Renal cortical epithelial cell (primary cell): ENCODE data around the gene CXCR3. TPM values are rescaled to one million over a fixed set of nuclear protein-coding genes. Genes with fewer than 3 reads are reported as not detected.
"Not testable (repeated sequence)": the region's sequence is repeated elsewhere in the genome, so short reads cannot be mapped to it uniquely, and the experiment has no call there.

Experiments used
- DNase-seq: peaks from one replicate; pipeline ENCODE4 v3.0.0-alpha.2; 2011; ENCODE audit warnings: low read depth
- total RNA-seq: library from RNA; depleted of rRNA; stranded (reverse); fragments of >200 nt; gene quantifications from 2 replicates; pipeline ENCODE4 v1.2.3, GENCODE V29; 2014

CXCR3 gene
- total RNA-seq, 1 donor from 2014 or later, result not detected

DNA sequence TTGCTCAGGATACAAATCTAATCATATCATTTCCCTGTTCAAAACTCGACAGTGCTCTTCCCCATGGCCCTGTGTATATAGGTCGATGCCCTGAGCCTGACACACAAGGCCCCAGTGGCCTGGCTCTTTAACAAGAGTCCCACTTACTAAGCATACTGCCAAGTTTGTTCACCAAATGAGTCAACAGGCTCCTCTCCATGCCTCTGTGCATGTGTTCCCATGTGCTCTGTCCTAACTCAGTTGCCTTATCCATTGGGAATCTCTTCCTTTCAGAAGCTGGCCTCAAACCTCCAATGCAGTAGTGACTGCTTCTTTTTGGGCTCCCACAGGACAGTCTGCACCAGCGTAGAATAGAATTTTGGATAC, 18.9 kb upstream of the CXCR3 start:
- DNase-seq, result no peak

DNA sequence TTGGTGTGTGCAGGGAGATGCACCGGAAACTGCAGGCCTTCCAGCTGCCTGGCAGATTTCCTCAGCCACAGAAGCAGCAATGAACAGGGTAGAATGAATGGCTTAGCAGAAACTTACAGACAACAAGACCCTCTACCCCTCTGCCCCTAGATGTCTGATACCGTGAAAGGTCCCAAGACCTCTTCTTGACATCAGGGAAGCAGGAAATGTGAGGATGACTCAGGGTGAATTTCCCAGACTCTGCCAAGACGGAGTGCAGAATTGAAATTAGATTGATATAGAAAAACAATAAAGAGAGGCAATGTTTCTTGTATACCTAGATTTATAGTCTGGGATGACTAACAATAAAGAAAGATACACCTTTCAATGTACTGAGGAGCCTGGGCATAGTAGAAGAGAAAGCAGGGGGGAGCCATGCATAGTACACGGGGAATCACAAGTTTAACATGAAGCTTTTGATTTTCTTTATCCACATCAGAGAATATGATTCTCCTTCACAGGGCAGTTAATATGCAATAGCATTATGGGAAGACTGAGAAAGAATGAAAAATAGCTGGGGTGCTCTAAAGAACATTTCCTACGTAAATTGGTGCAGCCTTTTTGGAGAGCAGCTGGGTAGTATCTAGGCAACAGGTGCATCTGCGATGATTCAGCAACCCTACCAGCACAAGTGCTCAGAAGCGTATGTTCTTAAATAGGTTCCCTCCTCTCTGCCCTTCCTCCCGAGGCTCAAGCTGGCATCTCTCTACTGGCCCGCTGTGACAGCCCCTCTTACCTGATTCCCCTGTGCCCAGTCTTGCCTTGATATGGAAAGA, 18.3 kb upstream of the CXCR3 start:
- DNase-seq, result no peak

DNA sequence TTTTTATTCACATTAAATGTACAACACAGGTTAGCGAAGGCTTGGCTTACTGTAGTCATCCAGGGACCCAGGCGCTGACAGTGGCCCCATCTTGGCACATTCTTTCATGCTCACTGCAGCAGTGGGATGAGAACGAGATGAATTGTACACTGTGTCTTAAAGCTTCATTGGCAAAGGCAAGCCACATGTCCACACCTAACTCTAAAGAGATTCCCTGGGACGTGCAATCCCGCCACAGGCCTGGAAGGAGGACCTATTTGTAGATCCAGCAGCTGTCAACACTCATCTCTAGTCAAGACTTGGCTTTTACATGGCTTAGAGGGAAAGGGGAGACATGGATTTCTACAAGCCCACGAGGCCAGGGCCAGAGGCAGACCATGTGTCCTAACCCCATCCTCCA, 16.1 kb upstream of the CXCR3 start:
- no peak for DNase-seq

DNA sequence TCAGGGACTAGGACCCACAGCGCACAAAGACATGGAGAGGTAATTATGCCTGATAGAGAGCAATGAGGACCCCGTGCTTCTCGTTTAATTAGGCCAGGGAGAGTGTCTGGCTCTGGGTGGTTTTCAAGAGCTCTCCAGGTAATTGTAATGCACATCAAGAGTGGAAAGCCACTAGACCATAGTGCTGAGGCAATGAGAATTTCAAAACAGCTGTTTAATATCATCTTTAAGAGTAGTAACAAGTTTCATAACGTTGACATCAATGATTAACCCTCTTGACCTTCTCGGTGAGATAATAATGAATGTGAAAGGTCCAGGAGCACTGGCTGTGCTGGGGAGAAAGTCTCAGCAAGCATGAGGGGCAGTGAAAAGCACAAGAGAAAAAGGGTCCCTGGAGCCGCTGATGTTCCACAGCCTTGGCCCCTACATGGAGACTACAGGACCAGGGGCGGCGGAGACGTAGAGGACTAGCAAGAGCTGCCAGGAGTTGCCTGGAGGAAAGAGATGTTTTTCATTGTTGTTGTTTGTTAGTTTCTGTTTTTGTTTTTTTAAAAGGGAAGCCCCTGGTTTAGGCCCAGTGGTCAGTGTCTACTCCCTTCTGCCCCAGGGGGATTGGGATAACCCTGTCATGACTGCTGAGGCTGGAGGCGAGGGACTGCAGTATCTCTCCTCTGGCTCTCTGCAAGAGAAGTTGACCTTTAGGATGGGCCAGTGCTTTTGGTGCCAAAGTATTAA, 14.8 kb upstream of the CXCR3 start:
- no peak for DNase-seq

DNA sequence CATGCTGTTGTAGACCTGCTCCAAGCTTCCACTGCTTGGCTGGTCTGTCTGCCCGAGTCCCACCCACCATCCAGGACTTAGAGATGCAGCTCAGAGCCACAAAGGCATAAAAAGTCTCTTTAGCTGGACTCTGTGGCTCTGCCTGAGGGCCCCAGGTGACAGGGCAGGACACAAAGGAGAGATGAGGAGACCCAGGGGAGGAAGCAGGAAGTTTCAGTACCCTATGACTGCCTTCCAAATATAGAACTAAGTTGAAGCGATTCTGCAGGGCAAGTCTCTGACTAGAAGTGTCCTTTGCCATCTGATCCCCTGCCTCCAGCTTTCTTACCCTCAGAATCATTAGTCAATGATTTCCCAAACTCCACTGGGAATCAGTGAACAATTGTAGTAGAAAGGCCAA, 11.2 kb upstream of the CXCR3 start:
- peak; percentile 39 for DNase-seq

DNA sequence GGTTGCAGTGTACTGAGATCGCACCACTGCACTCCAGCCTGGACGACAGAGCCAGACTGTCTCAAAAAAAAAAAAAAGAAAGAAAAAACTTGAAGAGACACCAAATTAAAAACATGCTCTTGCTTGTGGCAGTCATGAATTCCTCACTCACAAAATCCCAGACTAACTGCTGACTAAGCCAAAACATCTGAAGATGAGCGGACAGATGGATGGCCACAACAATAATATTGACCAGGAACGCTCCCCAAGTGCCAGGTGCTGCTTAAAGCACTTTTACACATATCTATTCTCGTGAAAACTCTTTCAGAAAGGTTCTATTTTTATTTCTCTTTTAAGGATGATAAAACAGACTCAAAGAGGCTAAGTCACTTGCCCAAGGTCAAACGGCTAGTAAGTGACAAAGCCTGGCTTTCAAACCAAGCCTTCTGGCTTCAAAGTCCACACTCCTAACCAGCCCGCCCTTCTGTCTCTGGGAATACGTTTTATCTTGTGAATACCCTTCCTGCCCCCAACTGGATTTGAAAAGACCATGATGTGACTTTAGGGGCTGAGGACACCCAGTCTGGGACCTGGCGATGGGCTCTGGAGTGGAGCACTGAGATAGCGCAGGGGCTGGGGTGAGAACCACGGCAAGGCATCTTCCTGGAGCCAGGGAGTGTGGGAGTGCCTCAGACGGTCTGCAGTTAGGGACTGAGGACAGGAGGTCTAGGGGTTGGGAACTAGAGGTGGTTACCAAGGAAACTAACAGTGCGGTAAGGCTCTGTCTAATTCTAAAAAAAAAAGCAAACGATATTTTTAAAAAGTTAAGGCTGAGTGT, 9.5 kb upstream of the CXCR3 start:
- DNase-seq, result no peak

DNA sequence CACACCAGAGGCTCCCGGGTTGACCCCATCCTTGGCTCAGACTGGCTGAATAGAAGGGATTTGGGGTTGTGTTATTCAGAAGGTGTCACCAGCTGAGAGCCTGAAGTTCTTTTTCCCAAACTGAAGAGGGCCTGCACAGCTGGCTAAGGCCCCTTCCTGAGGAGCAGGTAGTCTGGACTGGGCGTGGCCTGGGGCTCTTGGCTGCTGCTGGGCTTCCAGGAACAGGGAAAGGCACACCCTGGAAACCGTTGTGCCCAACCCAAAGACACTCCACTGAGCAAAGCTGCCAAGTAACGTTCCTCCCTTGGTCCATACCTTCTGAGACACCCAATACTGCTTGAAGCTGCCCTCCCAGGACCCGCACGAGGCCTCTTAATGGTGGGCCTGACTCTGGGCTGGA, 8.3 kb upstream of the CXCR3 start:
- no peak for DNase-seq

DNA sequence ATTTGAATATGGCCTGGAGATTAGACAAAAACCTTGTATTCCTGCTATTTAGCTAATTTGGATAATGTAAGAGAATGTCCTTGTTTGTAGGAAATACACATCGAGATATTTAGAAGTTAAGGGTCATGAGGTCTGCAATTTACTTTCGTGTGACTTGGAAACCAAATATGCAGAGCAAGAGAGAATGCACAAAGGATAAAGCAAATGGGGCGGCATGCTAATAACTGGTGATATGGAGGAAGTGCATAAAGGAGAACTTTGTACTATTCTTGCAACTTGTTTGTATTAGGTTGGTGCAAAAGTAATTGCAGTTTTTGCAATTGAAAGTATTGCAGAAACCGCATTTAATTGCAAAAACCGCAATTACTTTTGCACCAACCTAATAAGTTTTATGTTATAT, 7.2 kb upstream of the CXCR3 start:
- no peak for DNase-seq

DNA sequence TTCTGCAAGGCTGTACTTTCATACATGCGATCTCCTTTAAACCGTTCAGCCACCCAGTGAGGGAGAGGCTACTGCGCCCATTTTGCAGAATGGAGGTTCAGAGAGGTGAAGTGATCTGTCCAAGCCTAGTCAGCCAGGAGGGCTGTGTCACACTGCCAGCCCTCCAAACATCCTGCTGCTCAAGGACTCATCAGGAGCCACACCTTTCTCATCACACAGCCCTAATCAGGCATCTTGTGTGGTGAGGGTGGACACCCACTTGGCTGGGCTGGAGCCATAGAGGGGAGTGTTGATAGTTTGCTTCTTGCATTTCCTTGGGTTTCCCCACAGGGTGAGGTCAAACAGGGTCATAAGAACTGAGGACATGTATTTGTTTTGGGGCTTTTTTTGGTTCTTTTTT, 5.4 kb upstream of the CXCR3 start:
- no peak for DNase-seq

DNA sequence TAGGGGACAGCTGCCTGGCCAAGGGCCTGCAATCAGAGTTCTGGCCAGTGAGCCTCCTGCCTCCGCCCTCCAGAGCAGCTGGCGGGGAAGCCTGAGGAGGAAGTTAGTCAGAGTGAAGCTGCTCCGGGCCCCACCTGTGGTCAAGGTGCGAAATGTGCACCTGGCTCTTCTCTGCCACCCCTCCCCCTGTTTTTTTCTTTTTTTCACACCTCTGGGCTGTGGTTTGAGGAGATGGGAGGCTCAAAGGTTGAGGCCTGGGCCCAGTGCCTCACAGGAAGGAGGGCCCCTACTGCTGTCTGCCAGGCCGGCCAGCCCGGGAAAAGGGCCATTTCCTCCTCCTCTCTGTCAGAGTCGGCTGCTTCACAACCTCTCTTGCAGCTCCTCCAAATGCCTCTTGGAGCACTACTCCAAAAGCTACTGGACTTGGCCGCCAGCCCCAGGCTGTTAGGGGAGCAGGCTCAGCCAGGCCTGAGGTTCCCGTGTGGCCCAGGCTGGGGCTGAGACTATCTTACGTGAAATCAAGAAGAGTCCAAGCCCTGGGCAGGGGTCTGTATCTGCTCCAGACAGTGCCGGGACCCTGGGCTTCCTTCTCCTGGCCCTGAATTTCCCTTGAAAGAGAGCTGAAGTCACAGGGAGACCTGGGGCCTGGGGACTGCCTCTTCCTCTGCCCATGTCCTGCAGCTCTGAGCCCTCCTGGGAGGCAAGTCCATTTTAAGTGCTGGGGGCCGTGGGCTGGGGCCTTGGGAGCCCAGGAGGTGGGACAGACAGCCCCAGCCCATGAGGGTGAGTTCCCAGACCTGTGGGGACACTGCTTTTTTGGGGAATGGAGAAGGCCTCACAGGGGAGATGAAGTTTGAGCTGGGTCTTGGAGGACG, 4.5 kb upstream of the CXCR3 start:
- no peak for DNase-seq

DNA sequence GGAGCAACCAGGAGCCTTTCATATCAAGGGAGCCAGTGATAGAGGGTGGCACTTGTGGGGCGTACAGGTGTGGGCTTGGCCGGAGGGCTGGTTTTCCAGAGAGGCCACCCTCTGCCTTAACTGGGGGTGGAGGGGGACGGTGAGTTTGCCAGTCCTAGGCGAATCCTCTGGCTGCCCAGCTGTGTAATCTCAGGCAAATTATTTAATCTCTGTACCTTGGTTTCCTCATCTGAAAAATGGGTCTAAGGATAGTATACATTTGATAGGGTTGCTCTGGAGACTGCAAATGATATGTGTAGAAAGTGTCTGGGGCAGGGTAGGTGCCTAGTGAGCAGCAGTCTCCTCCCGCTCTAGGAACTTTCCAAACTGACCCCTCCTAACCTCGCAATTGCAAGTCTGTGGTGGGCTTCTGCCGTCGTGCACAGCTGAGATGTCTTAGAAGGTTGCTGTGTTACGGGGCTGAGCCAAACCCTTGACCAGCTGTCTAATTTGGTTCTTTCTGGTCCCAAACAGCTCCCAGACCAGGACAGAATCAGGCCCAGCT, 3.8 kb upstream of the CXCR3 start:
- DNase-seq, result no peak

DNA sequence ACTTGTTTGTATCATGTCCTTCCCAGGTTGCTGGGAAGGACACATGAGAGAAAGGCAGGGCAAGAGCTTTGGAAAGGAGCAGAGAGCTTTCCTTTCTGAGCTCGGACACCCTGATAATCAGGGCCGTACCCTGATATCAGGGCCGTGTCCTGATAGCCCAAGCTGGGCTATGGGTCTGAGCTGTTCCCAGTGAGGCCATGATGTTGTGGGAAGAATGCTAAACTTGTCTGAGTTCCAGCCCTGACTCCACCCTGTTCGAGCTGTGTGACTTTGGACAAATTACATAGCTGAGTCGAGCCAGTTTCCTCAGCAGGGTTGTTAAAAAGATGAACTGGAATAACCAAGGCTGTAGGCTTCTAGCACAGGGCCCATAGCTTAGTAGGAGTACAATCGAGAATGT, 3.3 kb upstream of the CXCR3 start:
- no peak for DNase-seq

DNA sequence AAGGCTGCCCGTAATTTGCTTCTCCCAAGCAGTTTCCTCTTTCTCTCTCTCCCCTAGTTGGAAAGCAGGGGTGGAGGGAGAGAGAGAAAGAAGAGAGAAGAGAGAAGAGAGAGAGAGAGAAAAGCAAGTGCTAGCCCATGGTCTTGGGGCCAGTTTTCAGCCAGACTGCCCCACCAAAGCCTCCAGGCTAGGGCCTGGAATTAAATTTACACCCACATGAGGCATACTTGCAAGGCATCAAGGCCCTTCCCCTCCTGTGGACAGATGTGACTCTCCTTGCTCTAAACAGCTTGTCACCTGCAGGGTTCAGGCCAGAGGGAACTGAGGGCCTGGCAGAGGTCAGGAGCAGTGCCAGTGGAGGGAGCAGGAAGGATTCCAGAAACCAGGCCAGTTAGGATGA, 1.7 kb upstream of the CXCR3 start:
- no peak for DNase-seq

DNA sequence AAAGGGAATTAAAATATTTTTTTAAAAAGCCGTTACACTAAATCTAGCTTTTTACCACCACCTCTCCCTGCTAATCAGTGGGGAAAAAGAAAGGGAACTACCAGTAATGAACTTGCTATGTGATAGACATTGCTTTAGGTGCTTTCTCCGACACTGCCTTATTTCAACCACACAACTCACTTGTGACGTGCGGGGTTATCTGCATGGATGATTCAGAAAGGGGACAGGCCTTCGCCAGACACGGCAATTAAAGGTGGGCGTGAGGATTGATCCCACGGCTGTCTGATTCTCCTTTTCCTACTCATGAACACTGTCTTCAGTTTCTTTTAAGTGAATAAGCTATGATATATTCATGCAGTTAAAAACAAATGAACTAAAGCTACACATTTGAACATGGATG, 882 bp upstream of the CXCR3 start:
- DNase-seq, result no peak

DNA sequence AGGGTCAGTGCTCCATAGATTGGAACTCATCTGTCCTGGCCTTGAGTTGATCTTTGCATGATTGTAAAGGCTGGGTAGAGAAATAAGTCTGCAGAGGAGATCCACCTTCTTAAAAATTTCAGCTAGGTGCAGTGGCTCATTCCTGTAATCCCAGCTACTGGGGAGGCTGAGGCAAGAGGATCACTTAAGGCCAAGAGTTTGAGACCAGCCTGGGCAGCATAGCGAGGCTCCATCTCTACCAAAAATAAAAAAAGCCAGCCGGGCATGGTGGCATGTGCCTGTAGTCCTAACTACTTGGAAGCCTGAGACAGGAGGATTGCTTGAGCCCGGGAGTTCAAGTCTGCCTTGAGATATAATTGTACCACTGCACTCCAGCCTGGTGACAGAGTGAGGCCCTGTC, 476 bp upstream of the CXCR3 start:
- no peak for DNase-seq

DNA sequence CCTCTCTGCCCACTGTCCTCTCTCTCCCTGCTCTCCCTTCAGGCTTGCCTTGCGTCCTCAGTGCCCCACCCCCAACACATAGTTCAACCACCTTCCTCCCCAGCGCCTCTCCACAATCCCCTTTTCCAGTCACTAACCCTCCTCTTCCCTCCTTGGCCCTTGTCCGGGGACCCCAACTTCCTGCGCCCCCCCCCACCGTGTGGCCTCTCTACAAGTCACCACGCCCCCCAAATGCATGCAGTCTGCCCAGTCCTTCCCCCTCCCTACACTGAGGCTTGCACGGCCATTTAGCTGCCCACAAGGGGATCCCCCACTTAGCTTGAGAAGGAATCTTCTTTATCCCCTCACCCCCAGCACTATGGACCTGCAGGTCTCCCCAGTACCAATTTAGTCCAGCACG, 569 bp downstream of the CXCR3 start:
- DNase-seq, result no peak

DNA sequence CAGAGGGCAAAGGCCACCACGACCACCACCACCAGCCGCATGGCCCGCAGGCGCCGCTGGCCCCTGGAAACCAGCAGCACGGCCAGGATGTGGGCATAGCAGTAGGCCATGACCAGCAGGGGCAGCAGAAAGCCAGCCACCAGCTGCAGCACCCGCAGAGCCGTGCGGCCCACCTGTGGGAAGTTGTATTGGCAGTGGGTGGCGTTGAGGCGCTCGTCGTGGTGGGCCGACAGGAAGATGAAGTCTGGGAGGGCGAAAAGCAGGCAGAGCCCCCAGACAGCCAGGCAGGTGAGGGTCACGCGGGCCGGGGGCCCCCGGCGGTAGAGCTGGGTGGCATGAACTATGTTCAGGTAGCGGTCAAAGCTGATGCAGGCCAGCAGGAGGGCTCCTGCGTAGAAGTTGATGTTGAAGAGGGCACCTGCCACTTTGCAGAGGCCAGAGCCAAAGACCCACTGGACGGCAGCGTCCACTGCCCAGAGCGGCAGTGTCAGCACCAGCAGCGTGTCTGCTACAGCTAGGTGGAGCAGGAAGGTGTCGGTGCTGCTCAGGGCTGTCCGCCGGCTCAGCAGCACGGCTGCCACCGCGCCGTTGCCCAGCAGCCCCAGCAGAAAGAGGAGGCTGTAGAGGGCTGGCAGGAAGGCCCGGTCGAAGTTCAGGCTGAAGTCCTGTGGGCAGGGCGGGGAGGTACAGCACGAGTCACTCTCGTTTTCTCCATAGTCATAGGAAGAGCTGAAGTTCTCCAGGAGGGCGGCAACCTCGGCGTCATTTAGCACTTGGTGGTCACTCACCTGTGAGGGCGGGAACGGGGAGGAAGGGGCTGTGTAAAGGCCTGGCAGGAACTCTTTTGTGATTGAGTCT, 1.4 kb downstream of the CXCR3 start:
- no peak for DNase-seq

DNA sequence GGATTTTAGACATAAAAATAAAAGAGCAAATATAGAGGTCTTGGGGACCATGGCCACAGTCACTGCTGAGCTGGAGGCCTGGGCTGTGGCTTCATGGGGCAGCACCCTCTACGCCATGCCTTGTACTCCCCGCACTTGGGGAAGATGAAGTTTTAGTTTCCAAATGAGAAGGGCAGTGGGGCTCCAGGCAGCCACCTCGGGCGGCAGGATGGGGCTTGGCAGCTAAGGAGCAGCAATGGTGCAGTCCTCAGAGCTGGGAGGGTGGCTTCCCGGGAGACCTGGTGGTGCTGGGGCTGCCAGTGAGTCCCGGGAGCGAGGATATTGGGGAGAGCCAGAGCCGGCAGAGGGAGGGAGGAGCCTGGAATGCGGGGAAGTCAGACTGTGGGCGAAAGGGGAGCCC, 2.4 kb downstream of the CXCR3 start:
- DNase-seq, result no peak

DNA sequence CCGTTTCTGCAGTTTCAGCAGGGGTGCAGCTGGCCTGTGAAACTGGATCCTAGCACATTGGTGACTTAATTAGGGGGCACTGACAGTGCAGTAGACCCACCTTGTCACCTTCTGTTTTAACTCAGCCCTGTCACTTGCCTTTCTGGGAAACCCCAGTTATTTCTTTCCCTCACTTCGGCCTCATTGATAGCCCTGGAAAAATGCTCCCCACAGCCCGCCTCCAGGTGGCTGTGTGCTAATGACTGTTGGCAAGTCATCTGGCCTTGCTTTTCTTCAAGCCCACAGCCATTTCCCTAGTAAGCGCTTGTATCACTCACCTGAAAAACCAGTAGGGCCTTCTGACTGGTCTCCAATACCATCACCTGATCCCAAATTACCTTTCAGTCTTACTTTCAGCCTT, 3.3 kb downstream of the CXCR3 start:
- DNase-seq, result no peak

DNA sequence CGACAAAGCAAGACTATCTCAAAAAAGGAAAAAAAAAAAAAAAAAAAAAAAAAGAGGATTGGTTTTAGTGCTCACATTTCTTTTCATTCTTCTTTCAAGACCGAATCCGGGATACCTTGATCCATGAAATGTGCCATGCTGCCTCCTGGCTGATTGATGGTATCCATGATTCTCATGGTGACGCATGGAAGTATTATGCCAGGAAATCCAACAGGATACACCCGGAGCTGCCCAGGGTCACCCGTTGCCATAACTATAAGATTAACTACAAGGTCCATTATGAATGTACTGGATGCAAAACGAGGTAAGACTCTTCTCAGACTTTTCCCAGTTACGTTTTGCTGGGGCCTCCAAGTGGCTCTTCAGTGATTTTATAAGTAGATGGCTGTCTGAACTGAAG, 6.1 kb downstream of the CXCR3 start:
- no peak for DNase-seq

DNA sequence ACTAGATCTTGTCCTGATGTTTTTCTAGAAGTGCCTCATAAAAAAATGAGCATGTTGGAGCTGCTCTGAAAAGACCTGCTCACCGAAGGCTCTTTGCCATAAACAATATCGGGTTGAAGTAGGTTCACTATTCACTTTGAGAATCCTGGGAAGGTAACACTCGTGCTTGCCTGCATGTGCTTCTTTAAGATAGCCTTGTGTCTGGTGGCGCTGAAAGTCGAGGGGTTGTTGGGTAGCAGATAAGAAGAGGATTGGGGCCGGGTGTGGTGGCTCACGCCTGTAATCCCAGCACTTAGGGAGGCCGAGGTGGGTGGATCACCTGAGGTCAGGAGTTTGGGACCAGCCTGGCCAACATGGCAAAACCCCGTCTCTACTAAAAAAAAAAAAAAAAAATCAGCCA, 6.6 kb downstream of the CXCR3 start:
- DNase-seq, result not testable (repeated sequence)
